GM19467 (cell line): Measurements from ENCODE around the gene SNX5.

ENCODE experiments used
- ATAC-seq: cut with Tn5 transposase; IDR thresholded peaks from one replicate; pipeline ENCODE4 v1.9.1; 2021; ENCODE audit warnings: mild to moderate bottlenecking, moderate library complexity; ENCODE audit not compliant: unreplicated experiment

The SNX5 gene

GRCh38 chr20:17941087-17941825, 27.3 kb downstream of the SNX5 start:
- no peak for ATAC-seq

- no peak for ATAC-seq
Measured at GRCh38 chr20:17940224-17940971, 28.2 kb downstream of the SNX5 start.

GRCh38 chr20:17939622-17940223, 28.9 kb downstream of the SNX5 start:
- no peak for ATAC-seq

GRCh38 chr20:17938871-17939619, 29.5 kb downstream of the SNX5 start:
- peak; percentile 57 for ATAC-seq

- no peak for ATAC-seq
Measured at GRCh38 chr20:17936761-17937732, 31.5 kb downstream of the SNX5 start.

- no peak for ATAC-seq
Measured at GRCh38 chr20:17936286-17936760, 32.3 kb downstream of the SNX5 start.

- ATAC-seq = no peak
Measured at GRCh38 chr20:17935761-17936160, 32.8 kb downstream of the SNX5 start.

GRCh38 chr20:17935186-17935585, 33.4 kb downstream of the SNX5 start:
- no peak for ATAC-seq

- ATAC-seq = no peak
Measured at GRCh38 chr20:17934141-17934862, 34.3 kb downstream of the SNX5 start.

GRCh38 chr20:17933711-17934110, 34.9 kb downstream of the SNX5 start:
- no peak for ATAC-seq

GRCh38 chr20:17933121-17933520, 35.5 kb downstream of the SNX5 start:
- ATAC-seq = no peak

- no peak for ATAC-seq
Measured at GRCh38 chr20:17932396-17932795, 36.2 kb downstream of the SNX5 start.

GRCh38 chr20:17931513-17931912, 37.1 kb downstream of the SNX5 start:
- ATAC-seq = no peak

GRCh38 chr20:17928633-17929311, 39.8 kb downstream of the SNX5 start:
- ATAC-seq = no peak

GRCh38 chr20:17928211-17928611, 40.4 kb downstream of the SNX5 start:
- ATAC-seq = no peak

- ATAC-seq = no peak
Measured at GRCh38 chr20:17925940-17926300, 42.7 kb downstream of the SNX5 start.

GRCh38 chr20:17925141-17925939, 43.3 kb downstream of the SNX5 start:
- ATAC-seq = no peak

- ATAC-seq = no peak
Measured at GRCh38 chr20:17921774-17922173, 46.8 kb downstream of the SNX5 start.
